CD4-positive, alpha-beta T cell treated with Interleukin-12 subunit alpha and Interleukin-12 subunit beta, for 1 hour (primary cell): Measurements from ENCODE around the gene ZNF597.

Experiments
- DNase-seq: peaks from one replicate; pipeline ENCODE4 v3.0.0-alpha.2; 2020

Gene ZNF597

DNA sequence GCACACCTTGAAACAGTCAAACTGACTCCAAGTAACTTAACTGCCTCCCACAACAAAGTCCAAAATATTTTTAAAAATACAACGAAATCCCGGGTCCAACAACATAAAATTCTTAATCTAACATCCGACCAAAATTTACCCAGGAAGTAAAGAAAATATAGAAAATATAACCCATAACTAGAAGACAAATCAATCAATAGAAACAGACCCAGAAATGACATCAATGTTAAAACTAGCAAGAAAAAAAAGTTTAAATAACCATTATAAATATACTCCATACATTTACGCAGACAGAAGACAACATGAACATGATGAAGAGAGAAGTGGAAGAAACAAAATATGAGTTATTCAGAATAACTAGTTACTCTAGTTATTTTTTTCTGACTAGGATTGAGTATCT, 3.7 kb downstream of the ZNF597 start:
- DNase-seq: no peak

DNA sequence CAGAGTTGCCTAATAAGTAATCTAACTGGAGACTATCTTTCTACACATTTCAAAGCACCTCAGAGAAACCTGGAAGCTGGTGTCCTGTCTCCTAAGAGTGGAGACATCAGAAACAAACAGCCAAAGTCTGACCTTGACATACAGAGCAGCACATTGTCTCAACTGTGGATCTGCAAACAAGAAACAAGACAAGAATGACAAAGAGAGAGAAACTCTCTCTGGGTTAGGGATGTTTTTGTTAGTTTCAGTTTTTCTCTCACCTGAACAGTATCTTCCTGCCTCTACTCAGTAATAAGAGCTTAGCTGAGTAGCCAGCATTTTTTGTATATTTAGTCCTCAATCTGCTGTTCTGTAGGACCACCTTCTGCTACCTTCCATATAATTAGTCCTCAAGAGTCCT, 8.9 kb downstream of the ZNF597 start:
- DNase-seq: no peak

GRCh38 chr16:3431779-3432219, 11.5 kb downstream of the ZNF597 start:
- DNase-seq: peak; percentile 51

DNA sequence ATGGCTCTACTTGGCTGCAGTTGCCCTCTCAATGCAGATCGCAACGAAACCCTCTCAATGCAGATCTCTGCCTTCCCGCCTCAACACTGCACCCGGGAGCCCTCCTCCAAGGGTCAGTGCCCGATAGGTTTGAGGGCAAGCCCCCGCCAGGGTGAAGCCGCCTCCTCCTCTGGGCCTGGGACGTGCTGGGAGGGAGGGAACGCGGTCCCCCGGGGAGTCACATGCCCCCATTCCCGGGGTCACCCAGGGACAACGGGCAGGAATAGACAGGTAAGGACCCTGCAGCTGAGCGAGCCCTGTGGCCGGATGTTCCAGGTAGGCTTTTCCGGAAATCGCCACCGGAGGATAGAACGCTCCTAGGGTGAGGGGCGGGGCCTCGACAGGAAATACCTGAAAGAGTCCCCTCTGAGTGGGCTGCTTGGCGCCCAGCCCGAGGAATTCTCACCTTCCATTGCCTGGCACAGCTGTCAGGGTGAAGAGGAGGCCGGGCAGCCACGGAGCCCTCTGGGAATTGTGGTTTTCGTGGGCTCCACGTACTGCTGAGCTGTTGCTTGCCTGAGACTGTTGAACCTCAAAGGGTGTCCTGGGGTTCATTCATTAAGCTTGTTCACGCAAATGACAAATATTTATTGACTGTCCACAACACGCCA, 29.4 kb downstream of the ZNF597 start:
- no peak for DNase-seq

DNA sequence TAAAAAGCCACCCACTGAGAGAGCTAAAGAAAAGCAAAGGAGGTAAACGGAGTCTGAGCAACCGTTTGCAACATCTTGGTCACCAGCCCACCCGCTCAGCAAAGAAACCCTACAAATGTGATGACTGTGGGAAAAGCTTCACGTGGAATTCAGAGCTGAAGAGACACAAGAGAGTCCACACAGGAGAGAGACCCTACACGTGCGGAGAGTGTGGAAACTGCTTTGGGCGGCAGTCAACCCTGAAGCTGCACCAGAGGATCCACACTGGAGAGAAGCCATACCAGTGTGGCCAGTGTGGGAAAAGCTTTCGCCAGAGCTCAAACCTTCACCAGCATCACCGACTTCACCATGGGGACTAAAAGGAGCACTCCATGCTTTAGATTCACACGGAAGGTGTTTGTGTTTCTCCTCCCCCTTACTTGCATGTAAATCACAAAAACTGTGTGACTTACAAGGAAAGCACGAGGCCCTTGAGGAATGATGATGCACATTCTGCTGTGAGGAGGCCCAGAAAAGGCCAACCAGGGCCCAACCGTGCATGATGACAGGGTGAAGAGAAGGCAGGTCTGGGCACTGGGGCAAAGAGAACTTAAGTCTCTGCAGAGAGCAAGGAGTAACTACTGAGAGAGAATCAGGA, 34.6 kb downstream of the ZNF597 start:
- DNase-seq: no peak

DNA sequence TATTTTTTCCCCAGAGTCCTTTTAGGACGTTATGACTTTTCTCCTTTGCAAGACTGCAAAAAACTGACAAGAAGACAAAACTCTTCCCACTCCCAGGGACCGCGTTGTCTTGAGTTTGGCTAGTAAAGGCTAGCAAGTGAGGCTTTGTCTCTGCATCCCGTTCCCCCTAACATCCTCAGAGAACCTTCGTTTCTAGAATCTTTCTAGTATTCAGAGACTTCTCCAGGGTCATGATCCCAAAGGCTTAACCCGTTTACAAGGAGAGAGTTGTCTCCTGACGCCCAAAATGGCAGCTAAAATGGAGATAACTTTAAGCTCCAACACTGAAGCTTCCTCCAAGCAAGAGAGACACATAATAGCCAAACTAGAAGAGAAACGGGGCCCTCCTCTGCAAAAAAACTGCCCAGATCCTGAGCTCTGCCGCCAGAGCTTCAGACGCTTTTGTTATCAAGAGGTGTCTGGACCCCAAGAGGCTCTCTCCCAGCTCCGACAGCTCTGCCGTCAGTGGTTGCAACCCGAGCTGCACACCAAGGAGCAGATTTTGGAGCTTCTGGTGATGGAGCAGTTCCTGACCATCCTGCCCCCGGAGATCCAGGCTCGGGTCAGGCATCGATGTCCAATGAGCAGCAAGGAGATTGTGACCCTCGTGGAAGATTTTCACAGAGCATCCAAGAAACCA, 41.4 kb downstream of the ZNF597 start:
- DNase-seq: no peak

GRCh38 chr16:3400779-3401688, 42.3 kb downstream of the ZNF597 start, which contains the start of the genes ZNF174 and ZSCAN32:
TSS of gene ZNF174 (plus strand) at chr16:3401215. CDS start at chr16:3402005, 790 bp downstream.
TSS of gene ZSCAN32 (minus strand) at chr16:3401004. CDS start at chr16:3397557, 3,447 bp downstream.
- DNase-seq: peak; percentile 99

DNA sequence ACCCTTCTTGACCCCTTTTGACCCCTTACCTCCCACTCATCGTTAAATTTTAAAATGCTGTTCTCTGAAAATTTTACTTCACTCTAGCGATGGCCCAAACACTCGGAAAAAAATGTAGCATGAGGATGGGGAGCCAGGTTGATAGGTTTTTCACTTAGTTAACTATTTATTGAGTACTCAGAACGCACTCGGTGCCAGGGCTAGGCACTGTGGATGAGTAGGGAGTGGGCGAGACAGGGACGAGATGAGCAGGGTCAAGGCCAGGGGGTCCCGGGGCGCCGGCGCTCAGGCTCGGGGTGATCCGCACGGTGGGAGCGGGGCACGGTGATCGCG, 42.9 kb downstream of the ZNF597 start:
- no peak for DNase-seq

DNA sequence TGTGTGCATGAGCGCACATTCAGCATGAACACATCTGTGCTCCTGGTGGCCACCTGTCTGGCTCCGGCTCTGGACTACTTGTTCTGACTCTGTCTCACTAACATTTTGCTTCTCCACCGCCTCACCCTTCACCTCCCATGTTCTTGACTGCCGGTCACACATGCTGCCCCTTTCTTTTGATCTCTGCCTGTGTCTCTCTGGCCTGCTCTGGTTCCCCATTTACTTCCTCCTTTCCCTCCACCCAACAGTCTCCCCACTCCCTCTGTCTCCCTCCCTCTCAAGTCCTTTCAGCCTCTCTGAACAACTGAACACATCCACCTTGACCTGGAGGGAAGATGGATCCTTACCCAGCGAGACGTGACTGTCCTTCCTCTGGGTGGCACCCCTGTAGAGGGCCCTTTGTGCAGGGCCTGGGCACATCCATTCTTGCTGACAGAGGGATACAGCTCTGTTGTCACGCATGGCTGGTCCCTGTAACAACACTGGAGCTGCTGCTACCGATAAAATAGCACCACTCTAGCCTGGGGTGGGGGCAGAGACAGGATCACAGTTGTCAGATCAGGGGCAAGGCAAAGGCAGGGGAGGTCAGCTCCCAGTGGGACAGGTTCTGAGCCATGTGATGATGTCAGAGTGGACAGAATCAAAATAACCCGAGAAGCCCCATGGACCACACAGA, 53.5 kb downstream of the ZNF597 start:
- DNase-seq: no peak

GRCh38 chr16:3388325-3388724, 55.0 kb downstream of the ZNF597 start:
- no peak for DNase-seq

DNA sequence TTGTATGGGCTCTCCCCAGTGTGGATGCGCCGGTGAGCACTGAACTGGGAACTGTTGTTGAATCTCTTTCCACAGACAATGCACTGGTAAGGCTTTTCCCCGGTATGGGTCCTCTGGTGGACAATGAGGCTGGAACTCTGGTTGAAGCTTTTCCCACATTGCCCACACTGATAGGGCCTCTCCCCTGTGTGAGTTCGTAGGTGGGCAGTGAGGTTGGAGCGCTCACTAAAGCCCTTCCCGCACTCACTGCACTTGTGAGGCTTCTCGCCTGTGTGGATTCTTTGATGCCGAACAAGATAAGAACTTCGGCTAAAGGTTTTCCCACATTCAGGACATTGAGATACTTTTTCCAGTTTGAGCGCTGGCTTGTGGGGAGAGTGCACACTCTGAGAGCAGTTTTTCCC, 60.3 kb downstream of the ZNF597 start:
- DNase-seq: no peak
